ENCODE measurements around the gene KRTAP13-3. TPM values are rescaled to one million over a fixed set of nuclear protein-coding genes. Genes with fewer than 3 reads are reported as not detected.

KRTAP13-3 gene
- total RNA-seq, 1 experiment from 2014 or later, result not detected

DNA sequence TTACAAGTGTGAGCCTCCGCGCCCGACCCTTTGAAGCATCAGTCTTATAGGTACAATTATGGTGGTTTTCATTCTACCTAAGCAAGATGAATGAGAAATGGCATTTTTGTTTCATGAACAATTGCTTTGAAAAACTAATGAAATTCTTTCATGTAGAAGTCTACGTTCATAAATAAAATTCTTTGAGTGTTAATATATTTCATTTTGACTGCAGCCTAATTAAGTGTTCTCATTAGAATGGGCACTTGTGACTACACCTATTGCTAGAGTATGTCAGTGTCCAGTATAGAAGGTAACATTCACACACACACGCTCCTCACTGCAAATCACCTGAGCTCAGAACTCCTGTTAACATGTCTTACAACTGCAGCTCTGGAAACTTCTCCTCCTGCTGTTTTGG, 14.2 kb upstream of the KRTAP13-3 start, which contains the start of gene KRTAP15-1:
Gene KRTAP15-1, plus strand, starts transcription at position 301 of the 400 bp plus-strand sequence. Its CDS starts 53 bp downstream, at position 354.
- no peak within 1 kb of the TSS for H4K91ac ChIP-seq (ENCODE audit: insufficient read length, low read depth, low read length)
- H3K27me3 Mint-ChIP-seq (ENCODE audit: low read depth), result no peaks in the 10 kb centered on the region
- no peak within 1 kb of the TSS for H4K8ac ChIP-seq (replicated peaks; ENCODE audit: insufficient read length, low read depth, low read length)
- no CpG with 5 or more reads among the region's 5 CpGs for WGBS (ENCODE audit: extremely low coverage, insufficient read length, low lambda C conversion rate)
- no peak within 1 kb of the TSS for H2AK5ac ChIP-seq (ENCODE audit: insufficient read length, low read length)
- no peak within 1 kb of the TSS for H3T11ph ChIP-seq (ENCODE audit: low read length)
- peaks cover 17 to 21% of the 10 kb centered on the region in 2 experiments for H3K4me1 Mint-ChIP-seq
- H2BK5ac ChIP-seq (ENCODE audit: insufficient read length, low read length), result no peak within 1 kb of the TSS
- TF ChIP-seq, protein P1, sequence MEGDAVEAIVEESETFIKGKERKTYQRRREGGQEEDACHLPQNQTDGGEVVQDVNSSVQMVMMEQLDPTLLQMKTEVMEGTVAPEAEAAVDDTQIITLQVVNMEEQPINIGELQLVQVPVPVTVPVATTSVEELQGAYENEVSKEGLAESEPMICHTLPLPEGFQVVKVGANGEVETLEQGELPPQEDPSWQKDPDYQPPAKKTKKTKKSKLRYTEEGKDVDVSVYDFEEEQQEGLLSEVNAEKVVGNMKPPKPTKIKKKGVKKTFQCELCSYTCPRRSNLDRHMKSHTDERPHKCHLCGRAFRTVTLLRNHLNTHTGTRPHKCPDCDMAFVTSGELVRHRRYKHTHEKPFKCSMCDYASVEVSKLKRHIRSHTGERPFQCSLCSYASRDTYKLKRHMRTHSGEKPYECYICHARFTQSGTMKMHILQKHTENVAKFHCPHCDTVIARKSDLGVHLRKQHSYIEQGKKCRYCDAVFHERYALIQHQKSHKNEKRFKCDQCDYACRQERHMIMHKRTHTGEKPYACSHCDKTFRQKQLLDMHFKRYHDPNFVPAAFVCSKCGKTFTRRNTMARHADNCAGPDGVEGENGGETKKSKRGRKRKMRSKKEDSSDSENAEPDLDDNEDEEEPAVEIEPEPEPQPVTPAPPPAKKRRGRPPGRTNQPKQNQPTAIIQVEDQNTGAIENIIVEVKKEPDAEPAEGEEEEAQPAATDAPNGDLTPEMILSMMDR (conservative IDR thresholded peaks at IDR 0.05), result no peak
- no peak within 1 kb of the TSS for H3K4me2 ChIP-seq (ENCODE audit: insufficient read depth, insufficient read length, low read length)
- H3K27me3 ChIP-seq (ENCODE audit: insufficient read depth, low read length), result no peaks in the 10 kb centered on the region
- no peak within 1 kb of the TSS for H3K23ac ChIP-seq (ENCODE audit: insufficient read length, low read depth, low read length)
- H3K9me3 ChIP-seq (ENCODE audit: control insufficient read depth, low read depth, low read length), result no peaks in the 10 kb centered on the region
- DNase-seq, result no peak
- H2BK20ac ChIP-seq (ENCODE audit: low read depth, low read length, poor library complexity, severe bottlenecking), result no peak within 1 kb of the TSS
- no peaks in the 10 kb centered on the region for H3K79me2 ChIP-seq (ENCODE audit: insufficient read depth, low read length)
- no peak within 1 kb of the TSS for H3K18ac ChIP-seq (ENCODE audit: insufficient read length, low read depth, low read length)
- no peaks in the 10 kb centered on the region for H3K23me2 ChIP-seq (ENCODE audit: insufficient read length, low read depth, low read length, poor library complexity, severe bottlenecking)
- H3K4ac ChIP-seq (ENCODE audit: low read depth, low read length), result no peak within 1 kb of the TSS
- no peaks in the 10 kb centered on the region for H4K20me1 ChIP-seq (ENCODE audit: control insufficient read depth, insufficient read depth, insufficient read length)
- peaks cover 3% of the 10 kb centered on the region; the same call in 1 of the 2 replicates for H3K4me1 ChIP-seq (ENCODE audit: insufficient read depth, low read length)
- no peak within 1 kb of the TSS for H2BK120ac ChIP-seq (ENCODE audit: low read depth, low read length, poor library complexity, severe bottlenecking)
- no peak within 1 kb of the TSS for H2AFZ ChIP-seq (ENCODE audit: low read length)
- no peak within 1 kb of the TSS for H3K14ac ChIP-seq (ENCODE audit: insufficient read depth, low read length)
- peaks cover 0 to 4% (median 0%) of the 10 kb centered on the region in 3 experiments; a peak in 1 of 7 replicates for H3K36me3 Mint-ChIP-seq (ENCODE audit: insufficient read depth in 1 of 3, low read depth in 3 of 3)
- H2BK12ac ChIP-seq (ENCODE audit: insufficient read length, low read depth, low read length), result no peak within 1 kb of the TSS
- no peaks in the 10 kb centered on the region for H3K9me3 Mint-ChIP-seq
- H3K56ac ChIP-seq (ENCODE audit: insufficient read length, low read depth, low read length), result no peak within 1 kb of the TSS
- H3K4me3 Mint-ChIP-seq, result no peak within 1 kb of the TSS
- H3K79me1 ChIP-seq (ENCODE audit: insufficient read depth, low read depth, low read length, poor library complexity, severe bottlenecking), result no peaks in the 10 kb centered on the region
- H3K27ac Mint-ChIP-seq, result no peak within 1 kb of the TSS; a peak in 1 of 7 replicates
- H3K9ac ChIP-seq (ENCODE audit: extremely low read depth, insufficient read length, low read length), result no peak within 1 kb of the TSS
- H3K27ac ChIP-seq (ENCODE audit: insufficient read length, low read depth, low read length), result no peak within 1 kb of the TSS
- H4K5ac ChIP-seq (ENCODE audit: insufficient read length, low read depth, low read length), result no peak within 1 kb of the TSS
- no peak within 1 kb of the TSS for H2BK15ac ChIP-seq (ENCODE audit: low read depth, low read length)
